K562 (cell line): ENCODE results near the gene SYT10. TPM values are rescaled to one million over a fixed set of nuclear protein-coding genes. Genes with fewer than 3 reads are reported as not detected.

ENCODE experiments used
- ATAC-seq: fragments of 200-7000 bp; cut with Tn5 transposase; 3 replicates; pipeline ENCODE4 v1.9.1; 2020; ENCODE audit warnings: moderate library complexity
- BruUV-seq: library from RNA; stranded (reverse); fragments of 400-500 nt; replicated peaks from 2 replicates; lab custom pipeline; 2021; lab: Mats Ljungman, UMichigan
- CTCF ChIA-PET: fragments of 300-600 bp; formaldehyde crosslinking; extraction: SDS; loops from one replicate; lab custom pipeline; 2021; ENCODE audit warnings: low intra/inter-chr PET ratio; lab: Yijun Ruan, JAX
- POLR2A ChIA-PET: fragments of 300-600, 350-650 bp; sonication (Branson Sonifier 250); formaldehyde crosslinking; extraction: SDS; loops from one replicate; lab custom pipeline; 2021; ENCODE audit warnings: antibody characterized with exemption, inconsistent platforms; lab: Yijun Ruan, JAX
- DNase-seq, 4 experiments: peaks; one replicate each; pipeline versions ENCODE4 v3.0.0 to v3.0.0-alpha.2; 2011 to 2018; ENCODE audit warnings: low spot score in 3 of 4, mixed read lengths in 3 of 4; ENCODE audit errors: extremely low read depth in 1 of 4
- FAIRE-seq: peaks from 2 replicates; lab custom pipeline; 2011; peaks lifted over from hg19 to GRCh38; lab: Jason Lieb, UNC
- H2AFZ ChIP-seq: 2 replicates; pipeline ENCODE4 v1.6.0; 2011; ENCODE audit warnings: low read depth, low read length, control low read depth, inconsistent platforms
- H3K27ac ChIP-seq: fragments of 200-600 bp; 3 replicates; pipeline ENCODE4 v1.8.0; 2011; ENCODE audit warnings: low read depth, mild to moderate bottlenecking, control low read depth, inconsistent platforms, low read length, moderate library complexity, mixed read lengths; ENCODE audit errors: extremely low read depth
- H3K27me3 ChIP-seq, 2 experiments: fragments of 300-600 bp in 1 of 2; 2 replicates in 1 of 2; 3 replicates in 1 of 2; pipeline versions ENCODE4 v1.6.0 to v1.8.0; 2011; ENCODE audit warnings: inconsistent platforms in 2 of 2, low read length in 2 of 2, mild to moderate bottlenecking in 1 of 2, mixed read lengths in 1 of 2, moderate library complexity in 1 of 2; ENCODE audit not compliant: control insufficient read depth in 2 of 2, insufficient read depth in 2 of 2
- H3K36me3 ChIP-seq: fragments of 300-600 bp; 3 replicates; pipeline ENCODE4 v1.8.0; 2011; ENCODE audit warnings: mild to moderate bottlenecking, low read length, inconsistent platforms; ENCODE audit not compliant: control insufficient read depth, insufficient read depth
- H3K4me1 ChIP-seq, 2 experiments: fragments of 200-600 bp in 1 of 2; replicated peaks in 1 of 2; 2 replicates in 1 of 2; 3 replicates in 1 of 2; pipeline versions ENCODE4 v1.5.1 to v1.8.0; 2011; ENCODE audit warnings: inconsistent platforms in 2 of 2, low read length in 2 of 2, mild to moderate bottlenecking in 1 of 2, mixed read lengths in 1 of 2, moderate library complexity in 1 of 2; ENCODE audit not compliant: control insufficient read depth in 2 of 2, insufficient read depth in 2 of 2
- H3K4me2 ChIP-seq: 2 replicates; pipeline ENCODE4 v1.6.1; 2011; ENCODE audit warnings: low read length, control low read depth, inconsistent platforms, mixed read lengths; ENCODE audit not compliant: insufficient read depth
- H3K4me3 ChIP-seq: fragments of 200-600 bp; sonication (generic), shearing (Covaris generic); 2 replicates; pipeline ENCODE4 v1.5.1; 2016; ENCODE audit warnings: control low read depth, inconsistent platforms
- H3K79me2 ChIP-seq: fragments of 200-600 bp; 3 replicates; pipeline ENCODE4 v1.8.0; 2011; ENCODE audit warnings: low read length, inconsistent platforms; ENCODE audit not compliant: control insufficient read depth, insufficient read depth
- H3K9ac ChIP-seq, 2 experiments: 2 replicates each; pipeline versions ENCODE4 v1.6.0 to v1.6.1; 2011; ENCODE audit warnings: low read depth in 2 of 2, low read length in 2 of 2, control low read depth in 1 of 2, inconsistent platforms in 1 of 2, mild to moderate bottlenecking in 1 of 2, mixed read lengths in 1 of 2; ENCODE audit not compliant: insufficient read depth in 1 of 2
- H3K9me1 ChIP-seq: one replicate; pipeline ENCODE4 v1.6.0; 2011; ENCODE audit warnings: inconsistent platforms, mild to moderate bottlenecking, low read length, moderate library complexity; ENCODE audit not compliant: control insufficient read depth, insufficient read depth
- H3K9me3 ChIP-seq: replicated peaks from 2 replicates; pipeline ENCODE4 v1.5.1; 2011; ENCODE audit warnings: low read depth, low read length, inconsistent platforms; ENCODE audit not compliant: control insufficient read depth, insufficient read depth
- H4K20me1 ChIP-seq: replicated peaks from 2 replicates; pipeline ENCODE4 v1.6.1; 2011; ENCODE audit warnings: low read length, inconsistent platforms, mixed read lengths; ENCODE audit not compliant: control insufficient read depth, insufficient read depth
- BRCA1 ChIP-seq, 2 experiments: fragments of 450-650 bp in 1 of 2; sonication (generic) in 1 of 2; formaldehyde crosslinking in 1 of 2; IDR thresholded peaks; 2 replicates each; pipeline versions ENCODE4 v1.5.0 to v1.6.1; 2017 to 2020; ENCODE audit warnings: mild to moderate bottlenecking in 1 of 2, missing genetic modification reagents in 1 of 2
- EP400 ChIP-seq: fragments of 450-650 bp; IDR thresholded peaks from 2 replicates; pipeline ENCODE4 v1.6.1; 2017; ENCODE audit warnings: antibody characterized with exemption, mild to moderate bottlenecking, moderate library complexity
- HEY1 ChIP-seq: fragments of 250-450 bp; sonication (Bioruptor Pico); IDR thresholded peaks from 2 replicates; pipeline ENCODE4 v1.5.0; 2020; ENCODE audit warnings: mild to moderate bottlenecking, moderate library complexity, borderline replicate concordance
- IRF2 ChIP-seq: sonication (generic); formaldehyde crosslinking; IDR thresholded peaks from 2 replicates; pipeline ENCODE4 v1.8.1; 2022; ENCODE audit warnings: mild to moderate bottlenecking, missing genetic modification reagents
- KAT7 ChIP-seq: sonication (generic); formaldehyde crosslinking; IDR thresholded peaks from 2 replicates; pipeline ENCODE4 v1.8.0; 2022; ENCODE audit warnings: missing genetic modification reagents, mild to moderate bottlenecking, borderline replicate concordance
- MCM2 ChIP-seq: fragments of 450-650 bp; IDR thresholded peaks from 2 replicates; pipeline ENCODE4 v1.6.1; 2017; ENCODE audit warnings: low read depth, mild to moderate bottlenecking
- NFE2 ChIP-seq: IDR thresholded peaks from 2 replicates; pipeline ENCODE4 v1.6.1; 2014; ENCODE audit warnings: antibody characterized with exemption, low read depth
- RBBP5 ChIP-seq: fragments of 200-600 bp; sonication (generic); IDR thresholded peaks from 2 replicates; pipeline ENCODE4 v1.6.1; 2012; ENCODE audit warnings: borderline replicate concordance, mild to moderate bottlenecking, low read length, control low read depth, inconsistent platforms; ENCODE audit not compliant: insufficient read depth, poor library complexity, severe bottlenecking
- SIN3A ChIP-seq, 2 experiments: fragments of 150-350 bp in 1 of 2; IDR thresholded peaks; 2 replicates each; pipeline ENCODE4 v1.6.1; 2011 to 2016; ENCODE audit warnings: borderline replicate concordance in 2 of 2, low read depth in 2 of 2, low read length in 2 of 2, mild to moderate bottlenecking in 2 of 2, moderate library complexity in 2 of 2; ENCODE audit not compliant: control insufficient read depth in 1 of 2
- ZNF282 ChIP-seq: sonication (generic); formaldehyde crosslinking; IDR thresholded peaks from 2 replicates; pipeline ENCODE4 v1.8.1; 2023; ENCODE audit warnings: missing genetic modification reagents
- ZNF324 ChIP-seq: fragments of 250-450 bp; sonication (Bioruptor Pico); IDR thresholded peaks from 2 replicates; pipeline ENCODE4 v1.4.0; 2020; ENCODE audit warnings: mild to moderate bottlenecking
- ZNF398 ChIP-seq: fragments of 250-450 bp; sonication (Bioruptor Pico); IDR thresholded peaks from 2 replicates; pipeline ENCODE4 v1.8.0; 2021; ENCODE audit warnings: moderate library complexity, mild to moderate bottlenecking, inconsistent platforms
- ZNF408 ChIP-seq: fragments of 250-450 bp; sonication (Bioruptor Pico); IDR thresholded peaks from 2 replicates; pipeline ENCODE4 v1.4.0; 2020; ENCODE audit warnings: low read depth, mild to moderate bottlenecking, moderate library complexity
- ZNF717 ChIP-seq: fragments of 250-450 bp; sonication (Bioruptor Pico); IDR thresholded peaks from 2 replicates; pipeline ENCODE4 v1.5.0; 2021
- ZNF785 ChIP-seq: fragments of 250-450 bp; sonication (Bioruptor Pico); IDR thresholded peaks from 2 replicates; pipeline ENCODE4 v1.4.0; 2020; ENCODE audit warnings: mild to moderate bottlenecking
- WGBS: fragments of 100-300 bp; shearing (Covaris generic); methylation state at CpG from one replicate; pipeline ENCODE4 v1.1.6; 2016; ENCODE audit warnings: low coverage, mixed read lengths; ENCODE audit not compliant: insufficient coverage; ENCODE audit errors: missing lambda C conversion rate; 5-methylcytosine and 5-hydroxymethylcytosine counted together
- in situ Hi-C: fragments of 300-500 bp; cut with MboI; formaldehyde crosslinking; loops from 4 replicates; pipeline ENCODE4 v1.15.0; 2018; ENCODE audit warnings: inconsistent platforms, mixed read lengths
- intact Hi-C: fragments of 100-400 bp; cut with micrococcal nuclease; formaldehyde crosslinking; loops from 2 replicates; pipeline ENCODE4 v1.14.2; 2022
- polyA plus RNA-seq, 8 experiments: library from polyadenylated mRNA; depleted of rRNA in 4 of 8; stranded (reverse) in 5 of 8; unstranded in 3 of 8; fragments of >200 nt; fragmentation: Nextera tagmentation in 2 of 8; fragmentation: Illumina TruSeq in 1 of 8; extraction: Ambion mirVana in 2 of 8; extraction: Trizol in 1 of 8; gene quantifications; 2 replicates each; pipeline versions ENCODE4 v1.2.1 to v1.2.3, GENCODE V29; 2011 to 2014; ENCODE audit warnings: inconsistent platforms in 1 of 8, missing spikeins in 1 of 8
- total RNA-seq, 7 experiments: library from RNA; depleted of rRNA in 6 of 7; stranded (reverse); fragments of >200 nt in 6 of 7; fragmentation: Illumina TruSeq in 2 of 7; extraction: Trizol in 2 of 7; gene quantifications; 2 replicates each; pipeline versions ENCODE4 v1.2.1 to v1.2.3, GENCODE V29; 2011 to 2021; ENCODE audit warnings: low replicate concordance in 1 of 7
- TF ChIP-seq, protein P1 (sequence below): conservative IDR thresholded peaks from 2 replicates; pipeline ENCODE4 v1.6.1; 2011; ENCODE audit warnings: low read depth, mild to moderate bottlenecking, low read length; ENCODE audit not compliant: control insufficient read depth
- TF ChIP-seq, protein P2 (sequence below): sonication (generic); formaldehyde crosslinking; IDR thresholded peaks from 2 replicates; pipeline ENCODE4 v1.8.0; 2023; ENCODE audit warnings: mild to moderate bottlenecking, missing genetic modification reagents

SYT10 gene
- total and polyA plus RNA-seq, 9 of the 15 experiments (the other 6 are each of a cell fraction or from before 2014, with no cell fraction given), result 0.27 to 6.2 (median 2.5) TPM

DNA sequence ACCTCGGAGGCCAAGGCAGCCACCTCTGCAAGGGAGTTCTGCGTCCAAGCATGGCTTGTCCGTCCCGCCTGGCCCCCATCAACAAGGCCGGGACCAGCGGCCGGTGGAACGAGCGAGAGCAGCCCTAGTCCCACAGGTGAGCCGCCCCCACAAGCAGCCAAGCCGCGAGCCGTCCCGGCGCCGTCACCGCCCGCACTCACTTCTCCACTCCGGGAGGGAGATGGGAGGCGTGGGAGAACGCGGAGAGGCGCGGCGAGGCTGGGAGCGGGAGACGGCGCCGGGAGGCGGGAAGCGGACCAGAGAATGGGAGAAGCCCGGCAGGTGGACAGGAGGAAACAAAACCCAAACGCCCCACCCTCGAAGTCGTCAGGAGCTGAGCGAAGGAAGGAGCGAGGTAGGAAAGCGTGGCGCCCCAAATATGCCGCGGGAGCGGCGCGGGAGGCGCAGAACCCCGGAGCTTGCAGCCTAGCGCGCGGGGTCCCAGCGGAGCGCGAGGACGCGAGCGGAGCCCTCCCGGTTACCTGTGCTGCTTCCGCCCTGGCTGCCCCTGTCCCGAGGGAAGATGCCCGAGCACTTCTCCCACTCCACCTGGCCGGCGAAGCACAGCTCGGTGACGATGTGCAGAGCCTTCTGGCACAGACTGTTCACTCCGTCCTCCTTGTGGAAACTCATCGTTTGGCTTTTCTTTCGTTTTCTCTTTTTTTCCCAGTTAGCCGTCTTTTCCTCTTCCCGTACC, 600 bp downstream of the SYT10 start:
- DNase-seq (peak; percentile 34 to 49 (median 41)), FAIRE-seq (no peak), ATAC-seq (peak; percentile 52)
- no peaks in the 10 kb centered on the region for H3K9me3 ChIP-seq
- peaks cover 37% of the 10 kb centered on the region for H3K79me2 ChIP-seq
- 29% methylated on average over 34 of the region's 68 CpGs for WGBS
- H3K4me2 ChIP-seq, result peak overlapping the region; percentile 88
- H3K27ac ChIP-seq, result peak overlapping the region; percentile 75
- in situ Hi-C loops (no loop called here), intact Hi-C loops (no loop called here)
- H3K36me3 ChIP-seq, result peaks cover 11% of the 10 kb centered on the region; the same call in 1 of the 3 replicates
- TSS peak; percentile 53 for BruUV-seq
- no peaks in the 10 kb centered on the region for H3K27me3 ChIP-seq
- H3K4me3 ChIP-seq, result peak overlapping the region; percentile 54
- POLR2A ChIA-PET, result interaction anchor here (0.6 to 0.7 kb wide), 2 partner anchors 261 to 439 kb away, joined by 3 read pairs; no protein-coding TSS in a partner anchor
- CTCF ChIA-PET, result no interaction called here
- no peaks in the 10 kb centered on the region for H4K20me1 ChIP-seq
- peaks cover 0 to 15% of the 10 kb centered on the region in 2 experiments; a peak in 3 of 5 replicates for H3K4me1 ChIP-seq
- no peaks in the 10 kb centered on the region for H3K9me1 ChIP-seq
- H3K9ac ChIP-seq, result peak overlapping the region; percentile 75 to 96
- H2AFZ ChIP-seq, result peak overlapping the region; percentile 78
- TF ChIP-seq ZNF282, result no peak
- no peak for TF ChIP-seq ZNF785 (CRISPR knock-in tag)
- TF ChIP-seq ZNF324 (CRISPR knock-in tag), result no peak
- TF ChIP-seq, protein P1, sequence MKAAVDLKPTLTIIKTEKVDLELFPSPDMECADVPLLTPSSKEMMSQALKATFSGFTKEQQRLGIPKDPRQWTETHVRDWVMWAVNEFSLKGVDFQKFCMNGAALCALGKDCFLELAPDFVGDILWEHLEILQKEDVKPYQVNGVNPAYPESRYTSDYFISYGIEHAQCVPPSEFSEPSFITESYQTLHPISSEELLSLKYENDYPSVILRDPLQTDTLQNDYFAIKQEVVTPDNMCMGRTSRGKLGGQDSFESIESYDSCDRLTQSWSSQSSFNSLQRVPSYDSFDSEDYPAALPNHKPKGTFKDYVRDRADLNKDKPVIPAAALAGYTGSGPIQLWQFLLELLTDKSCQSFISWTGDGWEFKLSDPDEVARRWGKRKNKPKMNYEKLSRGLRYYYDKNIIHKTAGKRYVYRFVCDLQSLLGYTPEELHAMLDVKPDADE, result no peak
- TF ChIP-seq ZNF408 (CRISPR knock-in tag), result no peak
- 0 out of 2 replicates have a peak, but pooled peaks have one; percentile 7 for TF ChIP-seq KAT7
- no peak for TF ChIP-seq BRCA1 (IDR thresholded peaks at IDR 0.05)
- TF ChIP-seq BRCA1 (CRISPR knock-in tag; IDR thresholded peaks at IDR 0.05), result no peak
- peak; percentile 95 for TF ChIP-seq RBBP5
- TF ChIP-seq, protein P2, sequence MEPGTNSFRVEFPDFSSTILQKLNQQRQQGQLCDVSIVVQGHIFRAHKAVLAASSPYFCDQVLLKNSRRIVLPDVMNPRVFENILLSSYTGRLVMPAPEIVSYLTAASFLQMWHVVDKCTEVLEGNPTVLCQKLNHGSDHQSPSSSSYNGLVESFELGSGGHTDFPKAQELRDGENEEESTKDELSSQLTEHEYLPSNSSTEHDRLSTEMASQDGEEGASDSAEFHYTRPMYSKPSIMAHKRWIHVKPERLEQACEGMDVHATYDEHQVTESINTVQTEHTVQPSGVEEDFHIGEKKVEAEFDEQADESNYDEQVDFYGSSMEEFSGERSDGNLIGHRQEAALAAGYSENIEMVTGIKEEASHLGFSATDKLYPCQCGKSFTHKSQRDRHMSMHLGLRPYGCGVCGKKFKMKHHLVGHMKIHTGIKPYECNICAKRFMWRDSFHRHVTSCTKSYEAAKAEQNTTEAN, result no peak
- TF ChIP-seq HEY1 (CRISPR knock-in tag), result no peak
- TF ChIP-seq ZNF398 (CRISPR knock-in tag), result no peak
- TF ChIP-seq MCM2, result no peak
- no peak for TF ChIP-seq NFE2
- TF ChIP-seq EP400, result no peak
- 0 out of 2 replicates have a peak, but pooled peaks have one; percentile 59 for TF ChIP-seq IRF2
- no peak for TF ChIP-seq ZNF717
- TF ChIP-seq SIN3A (IDR thresholded peaks at IDR 0.05; ENCODE audit: borderline replicate concordance in 2 of 2, control insufficient read depth in 1 of 2, low read depth in 2 of 2, low read length in 2 of 2), result no peak
